Left renal pelvis (tissue), 4 donors: ENCODE measurements around the gene PPDPF. TPM values are rescaled to one million over a fixed set of nuclear protein-coding genes. Genes with fewer than 3 reads are reported as not detected.

Source experiments
- DNase-seq, 4 donors: peaks; one replicate each; pipeline ENCODE4 v3.0.0-alpha.2; 2013; ENCODE audit warnings: low read depth in 4 of 4, low spot score in 3 of 4
- polyA plus RNA-seq, 4 donors: library from polyadenylated mRNA; unstranded; fragments of 120-200 nt; gene quantifications; one replicate each; pipeline ENCODE4 v1.2.1, GENCODE V29; 2013; ENCODE audit not compliant: insufficient read length in 4 of 4

PPDPF gene
- polyA plus RNA-seq, 4 donors: 131 to 374 (median 203) TPM

- peak in 1 of 4 donors; percentile 44 for DNase-seq
Observed at GRCh38 chr20:63519668-63520503, 679 bp upstream of the PPDPF start.

GRCh38 chr20:63520934-63521601 is 503 bp downstream of the PPDPF start:
- DNase-seq: peak in 2 of 4 donors; percentile 54 to 66

- DNase-seq: no peak
Observed at GRCh38 chr20:63521602-63522001, 1.0 kb downstream of the PPDPF start.

- DNase-seq: no peak
Observed at GRCh38 chr20:63522091-63522868, 1.7 kb downstream of the PPDPF start.

GRCh38 chr20:63522981-63523611 is 2.5 kb downstream of the PPDPF start:
- DNase-seq: no peak

GRCh38 chr20:63525185-63525584 is 4.6 kb downstream of the PPDPF start:
- DNase-seq: no peak

GRCh38 chr20:63525971-63526370 is 5.4 kb downstream of the PPDPF start:
- DNase-seq: no peak

GRCh38 chr20:63527184-63527583 is 6.6 kb downstream of the PPDPF start:
- DNase-seq: no peak

- DNase-seq: no peak
Observed at GRCh38 chr20:63529180-63529860, 8.8 kb downstream of the PPDPF start.

- no peak for DNase-seq
Observed at GRCh38 chr20:63529861-63530787, 9.6 kb downstream of the PPDPF start.

- DNase-seq: no peak
Observed at GRCh38 chr20:63530788-63531160, 10.2 kb downstream of the PPDPF start.

GRCh38 chr20:63531686-63532448 is 11.3 kb downstream of the PPDPF start:
- no peak for DNase-seq

- DNase-seq: no peak
Observed at GRCh38 chr20:63532449-63532971, 11.9 kb downstream of the PPDPF start.

- DNase-seq: no peak
Observed at GRCh38 chr20:63533388-63533787, 12.8 kb downstream of the PPDPF start.

GRCh38 chr20:63533871-63534393 is 13.4 kb downstream of the PPDPF start:
- DNase-seq: no peak

GRCh38 chr20:63534427-63534830 is 13.9 kb downstream of the PPDPF start:
- DNase-seq: no peak

GRCh38 chr20:63534831-63535651 is 14.5 kb downstream of the PPDPF start:
- DNase-seq: no peak
